ENCODE measurements around the gene GGT7. TPM values are rescaled to one million over a fixed set of nuclear protein-coding genes. Genes with fewer than 3 reads are reported as not detected.

Gene GGT7
- polyA plus RNA-seq, 1 donor, result 7.9 TPM

DNA sequence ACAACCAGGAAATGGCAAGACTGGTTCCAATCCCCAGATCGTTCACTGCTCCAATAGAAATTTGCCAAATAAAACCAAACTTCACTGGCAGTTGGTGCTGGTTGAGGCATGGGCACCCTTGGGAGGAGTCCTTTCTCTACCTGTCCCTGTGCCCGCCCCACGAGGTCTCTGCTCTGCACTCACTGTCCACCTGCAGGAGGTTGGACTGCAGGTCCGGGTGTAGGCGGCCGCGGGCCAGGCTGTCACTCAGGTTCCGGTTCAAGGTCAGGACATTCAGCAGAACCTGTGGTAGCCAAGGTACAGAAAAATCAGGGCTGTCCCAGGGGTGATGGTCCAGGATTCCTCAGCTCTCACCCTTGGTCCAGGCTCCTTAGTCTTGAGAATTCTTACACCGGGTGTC is 22.9 kb downstream of the GGT7 start:
- H3K4me3 ChIP-seq (ENCODE audit: low read length), result no peak overlapping the region
- peaks cover 6% of the 10 kb centered on the region for H3K36me3 ChIP-seq (ENCODE audit: control insufficient read depth, insufficient read depth, low read length)
- H3K27ac ChIP-seq (ENCODE audit: low read length), result no peak overlapping the region
- WGBS (ENCODE audit: insufficient coverage, low lambda C conversion rate), result no CpG with 5 or more reads among the region's 9 CpGs
- H3K27me3 ChIP-seq (ENCODE audit: control insufficient read depth, insufficient read depth, low read length), result no peaks in the 10 kb centered on the region
- DNase-seq, result no peak
- no peaks in the 10 kb centered on the region for H3K4me1 ChIP-seq (ENCODE audit: control insufficient read depth, insufficient read depth, low read length)
- H3K9me3 ChIP-seq (ENCODE audit: control insufficient read depth, low read depth, low read length), result no peaks in the 10 kb centered on the region

DNA sequence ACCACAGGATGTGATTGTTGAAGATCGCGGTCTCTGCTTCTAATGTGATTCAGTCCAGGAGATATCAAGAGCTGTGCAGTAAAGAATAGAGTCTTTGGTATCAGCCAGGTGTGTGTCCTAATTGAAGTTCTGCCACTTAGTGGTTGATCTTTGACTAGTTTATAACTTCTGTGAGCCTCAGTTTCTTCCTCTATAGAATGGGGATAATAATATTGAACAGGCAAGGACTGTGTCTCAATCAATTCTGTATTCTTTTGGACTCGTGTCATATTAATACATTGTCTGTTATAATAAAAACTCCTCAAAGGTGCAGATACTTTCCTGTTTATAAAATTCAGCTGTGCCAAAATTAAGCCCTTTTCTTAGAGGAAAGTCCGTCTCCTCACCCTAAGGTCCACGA is 24.1 kb downstream of the GGT7 start:
- WGBS (ENCODE audit: insufficient coverage, low lambda C conversion rate), result 100% methylated on average over 1 of the region's 5 CpGs
- no peaks in the 10 kb centered on the region for H3K27me3 ChIP-seq (ENCODE audit: control insufficient read depth, insufficient read depth, low read length)
- no peak overlapping the region for H3K4me3 ChIP-seq (ENCODE audit: low read length)
- H3K27ac ChIP-seq (ENCODE audit: low read length), result no peak overlapping the region
- DNase-seq, result no peak
- no peaks in the 10 kb centered on the region for H3K4me1 ChIP-seq (ENCODE audit: control insufficient read depth, insufficient read depth, low read length)
- H3K36me3 ChIP-seq (ENCODE audit: control insufficient read depth, insufficient read depth, low read length), result peaks cover 6% of the 10 kb centered on the region
- no peaks in the 10 kb centered on the region for H3K9me3 ChIP-seq (ENCODE audit: control insufficient read depth, low read depth, low read length)

DNA sequence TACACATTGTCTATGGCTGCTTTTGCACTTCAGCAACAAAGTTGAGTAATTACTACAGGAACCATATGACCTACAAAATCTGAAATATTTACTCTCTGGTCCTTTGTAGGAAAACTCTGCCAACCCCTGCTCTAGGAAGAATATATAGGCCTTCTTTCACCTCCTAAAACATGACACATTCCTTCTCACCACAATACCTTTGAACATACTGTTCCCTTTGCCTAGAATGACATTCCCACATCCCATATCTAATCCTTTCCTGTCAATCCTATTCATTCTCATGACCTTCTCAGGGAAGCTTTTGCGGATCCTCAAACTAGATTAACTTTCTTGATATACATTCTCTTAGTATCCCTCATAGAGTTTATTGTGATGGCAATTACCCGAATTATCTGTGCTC is 29.2 kb downstream of the GGT7 start:
- Histone ChIP-seq H3K36me3 (ENCODE audit: control insufficient read depth, insufficient read depth, low read length) (no peaks in the 10 kb centered on the region), H3K27ac (ENCODE audit: low read length) (no peak overlapping the region), H3K4me3 (ENCODE audit: low read length) (no peak overlapping the region), H3K4me1 (ENCODE audit: control insufficient read depth, insufficient read depth, low read length) (no peaks in the 10 kb centered on the region), H3K9me3 (ENCODE audit: control insufficient read depth, low read depth, low read length) (no peaks in the 10 kb centered on the region), H3K27me3 (ENCODE audit: control insufficient read depth, insufficient read depth, low read length) (peaks cover 2% of the 10 kb centered on the region)
- DNase-seq, result no peak
- 83% methylated on average over 2 of the region's 2 CpGs for WGBS (ENCODE audit: insufficient coverage, low lambda C conversion rate)

DNA sequence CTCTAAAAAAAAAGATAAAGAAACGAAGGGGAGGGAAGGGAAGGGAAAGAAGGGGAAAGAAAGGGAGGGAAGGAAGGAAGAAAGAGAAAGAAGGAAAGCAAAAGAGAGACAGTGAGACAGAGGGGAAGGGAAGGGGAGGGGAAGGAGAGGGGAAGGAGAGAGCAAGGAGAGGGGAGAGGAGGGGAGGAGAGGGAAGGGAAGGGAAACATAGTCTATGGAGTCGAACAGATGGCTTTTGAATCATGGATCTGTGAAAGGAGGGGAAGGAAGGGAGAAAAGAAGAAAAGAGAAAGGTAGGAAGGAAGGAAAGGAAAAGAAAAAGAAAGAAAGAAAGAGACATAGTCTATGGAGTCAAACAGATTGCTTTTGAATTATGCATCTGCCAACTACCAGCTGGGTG is 30.5 kb downstream of the GGT7 start:
- WGBS (ENCODE audit: insufficient coverage, low lambda C conversion rate), result 39% methylated on average over 2 of the region's 2 CpGs
- H3K27ac ChIP-seq (ENCODE audit: low read length), result no peak overlapping the region
- H3K27me3 ChIP-seq (ENCODE audit: control insufficient read depth, insufficient read depth, low read length), result peaks cover 2% of the 10 kb centered on the region
- no peak for DNase-seq
- no peaks in the 10 kb centered on the region for H3K4me1 ChIP-seq (ENCODE audit: control insufficient read depth, insufficient read depth, low read length)
- H3K9me3 ChIP-seq (ENCODE audit: control insufficient read depth, low read depth, low read length), result no peaks in the 10 kb centered on the region
- no peak overlapping the region for H3K4me3 ChIP-seq (ENCODE audit: low read length)
- no peaks in the 10 kb centered on the region for H3K36me3 ChIP-seq (ENCODE audit: control insufficient read depth, insufficient read depth, low read length)

DNA sequence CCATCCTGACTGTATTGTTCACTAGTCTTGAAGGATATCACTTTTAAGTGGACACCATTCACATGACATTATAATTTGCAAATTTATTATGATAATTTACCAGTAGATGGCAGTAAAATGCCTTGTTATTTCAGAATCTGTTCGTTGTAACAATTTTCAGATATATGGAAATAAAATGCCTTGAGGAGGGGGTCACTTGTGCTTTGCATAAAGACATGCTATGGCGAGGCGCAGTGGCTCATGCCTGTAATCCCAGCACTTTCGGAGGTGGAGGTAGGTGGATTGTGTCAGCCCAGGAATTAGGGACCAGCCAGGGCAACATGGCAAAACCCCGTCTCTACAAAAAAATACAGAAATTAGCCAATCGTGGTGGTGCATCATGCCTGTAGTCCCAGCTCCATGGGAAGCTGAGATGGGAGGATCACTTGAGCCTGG is 38.2 kb downstream of the GGT7 start:
- Histone ChIP-seq H3K27ac (ENCODE audit: low read length) (no peak overlapping the region), H3K9me3 (ENCODE audit: control insufficient read depth, low read depth, low read length) (no peaks in the 10 kb centered on the region), H3K27me3 (ENCODE audit: control insufficient read depth, insufficient read depth, low read length) (no peaks in the 10 kb centered on the region), H3K4me3 (ENCODE audit: low read length) (no peak overlapping the region), H3K4me1 (ENCODE audit: control insufficient read depth, insufficient read depth, low read length) (no peaks in the 10 kb centered on the region), H3K36me3 (ENCODE audit: control insufficient read depth, insufficient read depth, low read length) (no peaks in the 10 kb centered on the region)
- WGBS (ENCODE audit: insufficient coverage, low lambda C conversion rate), result no CpG with 5 or more reads among the region's 6 CpGs
- peak; percentile 4 to 23 for DNase-seq

DNA sequence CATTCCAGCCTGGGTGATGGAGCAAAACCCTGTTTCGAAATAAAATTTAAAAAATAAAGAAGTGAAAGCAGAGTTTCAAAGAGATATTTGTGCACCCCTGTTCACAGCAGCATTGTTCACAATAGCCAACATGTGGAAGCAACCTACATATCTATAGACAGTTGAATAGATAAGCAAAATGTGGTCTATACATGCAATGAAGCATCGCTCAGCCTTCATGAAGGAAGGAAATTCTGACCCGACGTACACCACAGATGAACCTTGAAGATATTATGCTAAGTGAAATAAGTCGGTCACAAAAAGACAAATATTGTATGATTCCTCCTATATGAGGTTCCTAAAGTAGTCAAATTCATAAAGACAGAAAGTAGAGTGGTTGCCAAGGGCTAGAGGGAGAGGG is 40.7 kb downstream of the GGT7 start:
- Histone ChIP-seq H3K4me1 (ENCODE audit: control insufficient read depth, insufficient read depth, low read length) (no peaks in the 10 kb centered on the region), H3K27me3 (ENCODE audit: control insufficient read depth, insufficient read depth, low read length) (no peaks in the 10 kb centered on the region), H3K27ac (ENCODE audit: low read length) (no peak overlapping the region), H3K9me3 (ENCODE audit: control insufficient read depth, low read depth, low read length) (no peaks in the 10 kb centered on the region), H3K36me3 (ENCODE audit: control insufficient read depth, insufficient read depth, low read length) (no peaks in the 10 kb centered on the region), H3K4me3 (ENCODE audit: low read length) (no peak overlapping the region)
- no peak for DNase-seq
- 100% methylated on average over 1 of the region's 5 CpGs for WGBS (ENCODE audit: insufficient coverage, low lambda C conversion rate)

DNA sequence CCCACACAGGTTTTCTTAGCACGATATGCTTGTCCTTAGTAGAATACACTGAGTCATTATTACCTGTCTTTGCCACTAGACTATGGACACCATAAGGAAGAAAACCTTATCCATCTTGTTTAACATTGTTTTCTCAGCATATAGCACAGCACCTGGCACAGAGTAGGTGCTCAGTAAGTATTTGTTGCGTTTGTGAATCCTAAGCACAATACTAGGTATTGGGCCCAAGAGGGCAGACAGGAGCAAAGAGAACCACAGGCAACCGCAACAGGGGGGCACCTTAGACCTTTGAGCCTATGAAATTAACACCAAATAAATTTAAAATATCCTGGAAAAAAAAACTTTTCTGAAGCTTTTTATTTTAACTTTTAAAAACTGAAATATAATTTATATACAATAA is 43.5 kb downstream of the GGT7 start:
- no CpG with 5 or more reads among the region's 3 CpGs for WGBS (ENCODE audit: insufficient coverage, low lambda C conversion rate)

DNA sequence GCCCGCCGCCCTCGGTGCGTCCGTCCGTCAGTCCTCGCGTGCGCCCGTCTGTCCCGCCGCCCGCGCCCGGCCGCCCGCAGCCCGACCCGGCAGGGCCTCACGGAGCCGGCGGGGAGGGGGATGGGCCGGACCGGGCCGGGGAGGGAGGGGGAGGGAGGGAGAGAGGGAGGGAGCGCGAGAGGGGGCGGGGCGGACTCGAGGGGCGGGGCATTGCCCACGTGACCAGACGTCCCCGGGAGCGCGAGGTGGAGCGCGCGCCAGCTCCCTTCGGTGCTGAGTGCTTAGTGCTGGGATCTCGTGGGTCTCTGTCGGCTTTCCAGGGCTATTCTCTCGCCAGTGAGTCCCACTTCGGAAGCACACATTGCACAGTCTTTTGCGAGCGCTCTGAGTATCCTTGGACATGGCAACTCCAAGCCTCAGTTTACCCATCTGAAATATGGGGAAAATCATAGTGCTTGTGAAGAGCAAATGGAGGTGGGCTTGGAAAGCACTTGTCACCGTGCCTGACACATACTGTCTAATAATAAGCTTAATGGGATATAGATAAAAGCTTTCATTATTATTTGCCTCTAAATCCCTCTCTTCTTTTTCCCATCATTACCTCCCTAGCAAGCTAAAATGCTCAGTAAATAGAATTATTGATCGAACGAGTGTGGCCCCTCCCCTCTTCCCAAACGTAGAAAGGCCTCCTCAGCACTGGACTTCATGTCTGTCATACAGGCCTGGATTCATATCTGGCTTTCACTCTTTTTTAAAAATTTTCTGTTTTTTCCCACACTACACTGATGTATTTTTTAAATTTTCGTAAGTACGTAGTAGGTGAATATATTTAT is 46.9 kb downstream of the GGT7 start, which contains the start of gene NCOA6:
Gene NCOA6, minus strand, starts transcription at position 122 of the 833 bp plus-strand sequence. CDS start 43,296 bp downstream, outside the sequence.
- no peaks in the 10 kb centered on the region for H3K27me3 ChIP-seq (ENCODE audit: control insufficient read depth, insufficient read depth, low read length)
- WGBS (ENCODE audit: insufficient coverage, low lambda C conversion rate), result 20% methylated on average over 1 of the region's 52 CpGs
- no peaks in the 10 kb centered on the region for H3K9me3 ChIP-seq (ENCODE audit: control insufficient read depth, low read depth, low read length)
- H3K4me1 ChIP-seq (ENCODE audit: control insufficient read depth, insufficient read depth, low read length), result peaks cover 7% of the 10 kb centered on the region
- DNase-seq, result peak in 1 of 2 donors; percentile 71
- no peaks in the 10 kb centered on the region for H3K36me3 ChIP-seq (ENCODE audit: control insufficient read depth, insufficient read depth, low read length)
- H3K4me3 ChIP-seq (ENCODE audit: low read length), result peak within 1 kb of the TSS; percentile 97
- peak within 1 kb of the TSS; percentile 96 for H3K27ac ChIP-seq (ENCODE audit: low read length)

More for the DNA sequence above, 43.5 kb downstream of the GGT7 start:
- H3K36me3 ChIP-seq (ENCODE audit: control insufficient read depth, insufficient read depth, low read length), result no peaks in the 10 kb centered on the region
- DNase-seq, result no peak
- H3K9me3 ChIP-seq (ENCODE audit: control insufficient read depth, low read depth, low read length), result no peaks in the 10 kb centered on the region
- no peak overlapping the region for H3K4me3 ChIP-seq (ENCODE audit: low read length)
- no peak overlapping the region for H3K27ac ChIP-seq (ENCODE audit: low read length)
- no peaks in the 10 kb centered on the region for H3K27me3 ChIP-seq (ENCODE audit: control insufficient read depth, insufficient read depth, low read length)
- no peaks in the 10 kb centered on the region for H3K4me1 ChIP-seq (ENCODE audit: control insufficient read depth, insufficient read depth, low read length)

DNA sequence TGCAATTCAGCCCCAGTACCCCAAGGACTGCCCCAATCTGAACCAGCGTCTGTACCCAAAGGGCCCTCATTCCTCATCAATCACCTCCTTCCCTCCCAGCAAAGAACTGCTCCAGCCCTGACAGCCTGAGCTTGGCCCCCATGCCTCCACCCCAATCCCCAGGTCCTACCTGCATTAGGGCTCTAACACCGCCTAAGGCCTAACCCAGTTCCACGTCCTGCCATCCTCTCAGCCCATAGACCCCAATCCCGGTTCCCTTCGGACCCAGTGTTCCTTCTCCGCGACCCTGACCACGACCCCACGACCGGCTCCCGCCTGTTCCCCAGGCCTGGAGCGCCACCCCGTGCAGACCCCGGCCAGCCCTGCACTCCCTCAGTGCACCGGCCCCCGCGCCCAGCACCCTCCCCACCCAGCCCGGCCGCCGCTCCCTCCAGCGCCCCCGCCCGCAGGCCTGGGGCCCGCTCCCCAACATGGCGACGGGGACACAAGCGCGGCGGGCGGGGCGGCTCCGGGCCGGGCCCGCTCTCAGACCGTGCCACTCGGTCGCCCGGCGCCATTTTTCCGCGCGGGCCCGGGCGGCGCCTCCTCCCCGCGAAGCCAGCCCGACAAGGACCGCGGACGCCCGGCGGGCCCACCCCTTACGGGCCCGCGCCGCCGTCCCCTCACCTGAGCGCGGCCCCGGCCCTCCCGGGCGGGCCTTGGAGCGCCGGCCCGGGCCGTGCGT is 47.7 kb downstream of the GGT7 start:
- no peaks in the 10 kb centered on the region for H3K9me3 ChIP-seq (ENCODE audit: control insufficient read depth, low read depth, low read length)
- peak overlapping the region; percentile 96 for H3K27ac ChIP-seq (ENCODE audit: low read length)
- DNase-seq, result peak; percentile 44 to 78
- no peaks in the 10 kb centered on the region for H3K36me3 ChIP-seq (ENCODE audit: control insufficient read depth, insufficient read depth, low read length)
- H3K27me3 ChIP-seq (ENCODE audit: control insufficient read depth, insufficient read depth, low read length), result no peaks in the 10 kb centered on the region
- peak overlapping the region; percentile 97 for H3K4me3 ChIP-seq (ENCODE audit: low read length)
- peaks cover 7% of the 10 kb centered on the region for H3K4me1 ChIP-seq (ENCODE audit: control insufficient read depth, insufficient read depth, low read length)
- WGBS (ENCODE audit: insufficient coverage, low lambda C conversion rate), result no CpG with 5 or more reads among the region's 68 CpGs

DNA sequence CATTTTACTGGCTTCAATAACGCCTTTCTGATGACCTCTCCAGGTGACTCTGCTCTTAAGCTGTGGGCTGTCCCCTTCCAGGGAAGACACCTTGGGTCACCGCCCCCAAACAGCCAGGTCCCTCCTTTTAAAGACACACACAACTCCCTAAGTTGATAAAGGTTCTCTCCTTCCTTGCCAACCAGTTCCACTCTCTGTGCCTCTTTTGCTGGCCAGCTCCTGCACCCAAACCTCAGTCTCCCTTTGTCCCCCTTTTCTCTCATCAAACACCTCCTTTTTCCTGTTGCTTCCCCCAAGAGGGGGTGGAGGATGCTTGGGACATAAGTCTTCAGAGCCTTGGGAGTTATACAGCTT is 48.2 kb downstream of the GGT7 start:
- peak; percentile 79 to 88 for DNase-seq
- Histone ChIP-seq H3K27ac (ENCODE audit: low read length) (peak overlapping the region; percentile 96), H3K4me3 (ENCODE audit: low read length) (peak overlapping the region; percentile 97), H3K9me3 (ENCODE audit: control insufficient read depth, low read depth, low read length) (no peaks in the 10 kb centered on the region), H3K4me1 (ENCODE audit: control insufficient read depth, insufficient read depth, low read length) (peaks cover 7% of the 10 kb centered on the region), H3K36me3 (ENCODE audit: control insufficient read depth, insufficient read depth, low read length) (no peaks in the 10 kb centered on the region), H3K27me3 (ENCODE audit: control insufficient read depth, insufficient read depth, low read length) (no peaks in the 10 kb centered on the region)
- 0% methylated on average over 1 of the region's 2 CpGs for WGBS (ENCODE audit: insufficient coverage, low lambda C conversion rate)

All from large intestine (tissue), 3 donors.